Esophagus muscularis mucosa (tissue), 3 donors: Measurements from ENCODE around the gene QKI.

Experiments used
- CTCF ChIP-seq, 3 experiments: fragments of 200-600 bp in 2 of 3; fragments of 450-650 bp in 1 of 3; sonication (generic) in 2 of 3; IDR thresholded peaks; one replicate each; pipeline ENCODE4 v1.5.1; 2017 to 2019; ENCODE audit warnings: antibody characterized with exemption in 3 of 3, mild to moderate bottlenecking in 2 of 3, moderate library complexity in 1 of 3
- EP300 ChIP-seq: sonication (generic); formaldehyde crosslinking; IDR thresholded peaks from one replicate; pipeline ENCODE4 v1.6.1; 2017; ENCODE audit warnings: antibody characterized with exemption

GRCh38 chr6:163554032-163554431, 139.5 kb downstream of the QKI start:
- TF ChIP-seq EP300, result no peak
- no peak for TF ChIP-seq CTCF (IDR thresholded peaks at IDR 0.05)
